ENCODE data around the gene P3R3URF. TPM values are rescaled to one million over a fixed set of nuclear protein-coding genes. Genes with fewer than 3 reads are reported as not detected.

Gene P3R3URF
- total RNA-seq, 1 experiment from 2014 or later: not detected

- TF ChIP-seq, protein P1, sequence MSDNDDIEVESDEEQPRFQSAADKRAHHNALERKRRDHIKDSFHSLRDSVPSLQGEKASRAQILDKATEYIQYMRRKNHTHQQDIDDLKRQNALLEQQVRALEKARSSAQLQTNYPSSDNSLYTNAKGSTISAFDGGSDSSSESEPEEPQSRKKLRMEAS (IDR thresholded peaks at IDR 0.05): no peak
- TF ChIP-seq, protein P2, sequence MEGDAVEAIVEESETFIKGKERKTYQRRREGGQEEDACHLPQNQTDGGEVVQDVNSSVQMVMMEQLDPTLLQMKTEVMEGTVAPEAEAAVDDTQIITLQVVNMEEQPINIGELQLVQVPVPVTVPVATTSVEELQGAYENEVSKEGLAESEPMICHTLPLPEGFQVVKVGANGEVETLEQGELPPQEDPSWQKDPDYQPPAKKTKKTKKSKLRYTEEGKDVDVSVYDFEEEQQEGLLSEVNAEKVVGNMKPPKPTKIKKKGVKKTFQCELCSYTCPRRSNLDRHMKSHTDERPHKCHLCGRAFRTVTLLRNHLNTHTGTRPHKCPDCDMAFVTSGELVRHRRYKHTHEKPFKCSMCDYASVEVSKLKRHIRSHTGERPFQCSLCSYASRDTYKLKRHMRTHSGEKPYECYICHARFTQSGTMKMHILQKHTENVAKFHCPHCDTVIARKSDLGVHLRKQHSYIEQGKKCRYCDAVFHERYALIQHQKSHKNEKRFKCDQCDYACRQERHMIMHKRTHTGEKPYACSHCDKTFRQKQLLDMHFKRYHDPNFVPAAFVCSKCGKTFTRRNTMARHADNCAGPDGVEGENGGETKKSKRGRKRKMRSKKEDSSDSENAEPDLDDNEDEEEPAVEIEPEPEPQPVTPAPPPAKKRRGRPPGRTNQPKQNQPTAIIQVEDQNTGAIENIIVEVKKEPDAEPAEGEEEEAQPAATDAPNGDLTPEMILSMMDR (IDR thresholded peaks at IDR 0.05 in 2 of 3, conservative IDR thresholded peaks at IDR 0.05 in 1 of 3; ENCODE audit: borderline replicate concordance in 1 of 3, insufficient read depth in 1 of 3, low read depth in 2 of 3, low read length in 2 of 3): no peak
- TF ChIP-seq EZH2 (IDR thresholded peaks at IDR 0.05) (no peak), YY1 (IDR thresholded peaks at IDR 0.05; ENCODE audit: extremely low read depth, insufficient replicate concordance, low read depth, low read length) (no peak)
- RAD21 ChIA-PET (ENCODE audit: low non-redundant PET in 1 of 2, low total read pairs in 2 of 2, uncharacterized antibody in 2 of 2, unreplicated experiment in 2 of 2): no interaction called here
- DNase-seq (ENCODE audit: low read depth, low spot score) (no peak), ATAC-seq (no peak)
- no peaks in the 10 kb centered on the region for H4K20me1 ChIP-seq (ENCODE audit: insufficient read depth)
- H3K79me2 ChIP-seq (ENCODE audit: insufficient read depth, low read length): no peaks in the 10 kb centered on the region
- H2AFZ ChIP-seq (ENCODE audit: low read depth, low read length, poor library complexity, severe bottlenecking): no peak overlapping the region
- H3K9me2 ChIP-seq (ENCODE audit: insufficient read depth): no peaks in the 10 kb centered on the region
- no TSS peak for BruUV-seq (replicated peaks)
- H3K4me2 ChIP-seq (ENCODE audit: low read length): no peak overlapping the region
- H3K4me1 ChIP-seq (ENCODE audit: control insufficient read depth in 1 of 2, insufficient read depth in 2 of 2, low read length in 2 of 2): peaks cover 3 to 16% of the 10 kb centered on the region in 2 experiments; a peak in 3 of 4 replicates
- H3K4me3 ChIP-seq (replicated peaks in 1 of 2; ENCODE audit: low read depth in 1 of 2, low read length in 2 of 2): no peak overlapping the region
- no peak overlapping the region for H3K27ac ChIP-seq (ENCODE audit: low read depth, low read length)
- POLR2A ChIA-PET: no interaction called here
- no peak overlapping the region for H3K9ac ChIP-seq (ENCODE audit: low read length)
- no peaks in the 10 kb centered on the region for H3K9me3 ChIP-seq (ENCODE audit: control insufficient read depth in 1 of 2, insufficient read depth in 1 of 2, low read depth in 1 of 2, low read length in 2 of 2)
- intact Hi-C loops (cut with micrococcal nuclease): no loop called here
- H3K36me3 ChIP-seq (ENCODE audit: control insufficient read depth in 1 of 2, insufficient read depth in 2 of 2, low read length in 2 of 2): no peaks in the 10 kb centered on the region
- H3K27me3 ChIP-seq (ENCODE audit: insufficient read depth, low read length): no peaks in the 10 kb centered on the region
- CTCF ChIA-PET: no interaction called here
Observed at GRCh38 chr1:46203738-46204405, 27.6 kb upstream of the P3R3URF start.

GRCh38 chr1:46199233-46199749 is 23.0 kb upstream of the P3R3URF start:
- H4K20me1 ChIP-seq (ENCODE audit: insufficient read depth): no peaks in the 10 kb centered on the region
- peaks cover 11 to 16% of the 10 kb centered on the region in 2 experiments; a peak in 3 of 4 replicates for H3K4me1 ChIP-seq (ENCODE audit: control insufficient read depth in 1 of 2, insufficient read depth in 2 of 2, low read length in 2 of 2)
- TSS peak; percentile 79 for BruUV-seq (replicated peaks)
- peaks cover 8% of the 10 kb centered on the region; the same call in 1 of the 2 replicates for H3K79me2 ChIP-seq (ENCODE audit: insufficient read depth, low read length)
- peak overlapping the region; percentile 96 for H3K4me2 ChIP-seq (ENCODE audit: low read length)
- ATAC-seq (no peak), DNase-seq (ENCODE audit: low read depth, low spot score) (no peak)
- H3K9ac ChIP-seq (ENCODE audit: low read length): peak overlapping the region; percentile 87
- no peak overlapping the region for H2AFZ ChIP-seq (ENCODE audit: low read depth, low read length, poor library complexity, severe bottlenecking)
- H3K9me2 ChIP-seq (ENCODE audit: insufficient read depth): no peaks in the 10 kb centered on the region
- peak overlapping the region; percentile 66 to 79 for H3K4me3 ChIP-seq (replicated peaks in 1 of 2; ENCODE audit: low read depth in 1 of 2, low read length in 2 of 2)
- intact Hi-C loops (cut with micrococcal nuclease): no loop called here
- ChIA-PET RAD21 (ENCODE audit: low non-redundant PET in 1 of 2, low total read pairs in 2 of 2, uncharacterized antibody in 2 of 2, unreplicated experiment in 2 of 2) (no interaction called here), POLR2A (interaction anchor here (0.9 to 1.0 kb wide), 2 partner anchors 16 to 24 kb away, joined by 5 to 7 read pairs; no protein-coding TSS in a partner anchor), CTCF (interaction anchor here (1.0 to 3.0 kb wide), 2 partner anchors 16 to 24 kb away, joined by 5 to 9 read pairs; no protein-coding TSS in a partner anchor)
- no peak for TF ChIP-seq FOSL1 (IDR thresholded peaks at IDR 0.05; ENCODE audit: low read depth)
- TF ChIP-seq, protein P3, sequence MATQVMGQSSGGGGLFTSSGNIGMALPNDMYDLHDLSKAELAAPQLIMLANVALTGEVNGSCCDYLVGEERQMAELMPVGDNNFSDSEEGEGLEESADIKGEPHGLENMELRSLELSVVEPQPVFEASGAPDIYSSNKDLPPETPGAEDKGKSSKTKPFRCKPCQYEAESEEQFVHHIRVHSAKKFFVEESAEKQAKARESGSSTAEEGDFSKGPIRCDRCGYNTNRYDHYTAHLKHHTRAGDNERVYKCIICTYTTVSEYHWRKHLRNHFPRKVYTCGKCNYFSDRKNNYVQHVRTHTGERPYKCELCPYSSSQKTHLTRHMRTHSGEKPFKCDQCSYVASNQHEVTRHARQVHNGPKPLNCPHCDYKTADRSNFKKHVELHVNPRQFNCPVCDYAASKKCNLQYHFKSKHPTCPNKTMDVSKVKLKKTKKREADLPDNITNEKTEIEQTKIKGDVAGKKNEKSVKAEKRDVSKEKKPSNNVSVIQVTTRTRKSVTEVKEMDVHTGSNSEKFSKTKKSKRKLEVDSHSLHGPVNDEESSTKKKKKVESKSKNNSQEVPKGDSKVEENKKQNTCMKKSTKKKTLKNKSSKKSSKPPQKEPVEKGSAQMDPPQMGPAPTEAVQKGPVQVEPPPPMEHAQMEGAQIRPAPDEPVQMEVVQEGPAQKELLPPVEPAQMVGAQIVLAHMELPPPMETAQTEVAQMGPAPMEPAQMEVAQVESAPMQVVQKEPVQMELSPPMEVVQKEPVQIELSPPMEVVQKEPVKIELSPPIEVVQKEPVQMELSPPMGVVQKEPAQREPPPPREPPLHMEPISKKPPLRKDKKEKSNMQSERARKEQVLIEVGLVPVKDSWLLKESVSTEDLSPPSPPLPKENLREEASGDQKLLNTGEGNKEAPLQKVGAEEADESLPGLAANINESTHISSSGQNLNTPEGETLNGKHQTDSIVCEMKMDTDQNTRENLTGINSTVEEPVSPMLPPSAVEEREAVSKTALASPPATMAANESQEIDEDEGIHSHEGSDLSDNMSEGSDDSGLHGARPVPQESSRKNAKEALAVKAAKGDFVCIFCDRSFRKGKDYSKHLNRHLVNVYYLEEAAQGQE (IDR thresholded peaks at IDR 0.05; ENCODE audit: low read depth): no peak
- peak; percentile 13; the same call in 1 of the 2 replicates for TF ChIP-seq RAD21 (IDR thresholded peaks at IDR 0.05; ENCODE audit: low read depth)
- peak overlapping the region; percentile 78; the same call in 1 of the 2 replicates for H3K27ac ChIP-seq (ENCODE audit: low read depth, low read length)
- H3K36me3 ChIP-seq (ENCODE audit: control insufficient read depth in 1 of 2, insufficient read depth in 2 of 2, low read length in 2 of 2): peaks cover 0 to 10% of the 10 kb centered on the region in 2 experiments; a peak in 1 of 4 replicates
- H3K9me3 ChIP-seq (ENCODE audit: control insufficient read depth in 1 of 2, insufficient read depth in 1 of 2, low read depth in 1 of 2, low read length in 2 of 2): no peaks in the 10 kb centered on the region
- H3K27me3 ChIP-seq (ENCODE audit: insufficient read depth, low read length): no peaks in the 10 kb centered on the region
